Prostate gland (tissue), 2 donors: Measurements from ENCODE around the gene ICOS.

Experiments used
- CTCF ChIP-seq, 4 experiments: fragments of 200-600 bp in 2 of 4; fragments of 450-650 bp in 2 of 4; sonication (generic) in 2 of 4; IDR thresholded peaks; 1 replicate in 3 of 4; 2 replicates in 1 of 4; pipeline ENCODE4 v1.5.1; 2016 to 2019; ENCODE audit warnings: antibody characterized with exemption in 4 of 4, mild to moderate bottlenecking in 2 of 4, moderate library complexity in 2 of 4
- POLR2A ChIP-seq: fragments of 450-650 bp; IDR thresholded peaks from one replicate; pipeline ENCODE4 v1.6.1; 2016; ENCODE audit warnings: antibody characterized with exemption, mild to moderate bottlenecking
- POLR2AphosphoS5 ChIP-seq: sonication (generic); formaldehyde crosslinking; IDR thresholded peaks from one replicate; pipeline ENCODE4 v1.6.1; 2017; ENCODE audit warnings: antibody characterized with exemption

- TF ChIP-seq CTCF (IDR thresholded peaks at IDR 0.05), result no peak
- TF ChIP-seq POLR2A, result no peak
- TF ChIP-seq POLR2AphosphoS5, result no peak
Measured at GRCh38 chr2:203999835-204000234, 63.3 kb downstream of the ICOS start.
